HTR-8/SVneo (cell line): ENCODE measurements around the gene BCAN.

Experiments
- DNase-seq: peaks from one replicate; pipeline ENCODE4 v3.0.0; 2011; ENCODE audit warnings: low spot score, mixed read lengths; ENCODE audit not compliant: insufficient read length
- FAIRE-seq: peaks from 2 replicates; lab custom pipeline; 2011; peaks lifted over from hg19 to GRCh38; lab: Jason Lieb, UNC

Gene BCAN

GRCh38 chr1:156692925-156693847, 51.3 kb downstream of the BCAN start:
- FAIRE-seq, result no peak
- no peak for DNase-seq

- DNase-seq (no peak), FAIRE-seq (no peak)
These were observed 52.2 kb downstream of the BCAN start for GRCh38 chr1:156693848-156694689.

DNA sequence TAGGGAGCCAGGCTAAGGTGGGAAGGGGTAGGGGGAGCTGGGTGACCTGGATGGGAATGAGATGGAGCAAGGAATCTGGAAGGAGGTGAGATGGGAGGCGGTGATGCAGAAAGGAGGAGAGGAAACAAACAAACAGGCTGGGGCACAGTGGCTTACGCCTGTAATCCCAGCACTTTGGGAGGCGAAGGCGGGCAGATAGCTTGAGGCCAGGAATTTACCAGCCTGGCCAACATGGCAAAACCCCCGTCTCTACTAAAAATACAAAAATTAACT, 52.7 kb downstream of the BCAN start:
- DNase-seq (no peak), FAIRE-seq (no peak)

DNA sequence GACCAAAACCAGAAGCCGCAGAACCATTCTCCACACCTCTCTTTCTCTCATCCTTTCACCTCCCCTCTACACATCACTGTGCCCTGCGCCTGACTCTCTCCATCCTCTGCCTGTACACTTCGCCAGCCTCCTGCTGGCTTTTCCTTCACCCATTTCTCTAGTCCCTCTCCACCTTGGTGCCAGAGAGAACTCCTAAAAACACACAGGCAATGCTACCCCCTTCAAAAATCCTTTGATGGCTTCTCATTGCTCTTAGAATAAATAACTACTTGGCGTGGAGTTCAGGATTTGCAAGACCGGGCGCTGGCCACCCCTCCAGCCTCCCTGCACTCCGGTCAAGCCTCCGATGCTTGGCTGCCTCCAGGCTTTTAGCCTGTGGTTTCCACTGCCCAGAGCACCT, 54.8 kb downstream of the BCAN start:
- DNase-seq (no peak), FAIRE-seq (no peak)

DNA sequence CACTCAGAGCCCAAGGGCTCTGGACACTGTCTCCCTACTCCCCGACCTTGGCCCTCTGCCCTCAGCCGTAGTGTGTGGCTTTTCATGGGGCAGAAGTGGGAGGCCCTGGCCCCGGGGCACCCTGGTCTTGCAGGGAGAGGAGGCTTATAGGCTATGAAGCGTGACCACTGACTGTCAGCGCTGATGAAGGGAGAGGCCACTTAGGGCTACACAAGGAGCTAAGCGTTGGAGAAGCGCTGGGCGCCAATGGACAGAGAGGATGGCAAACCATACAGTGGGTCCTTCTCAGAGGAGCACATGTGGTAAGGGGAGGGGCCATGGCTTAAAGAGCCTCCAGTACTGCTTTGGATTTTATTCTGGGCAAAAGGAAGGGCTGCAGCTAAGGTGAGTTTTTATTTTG, 55.6 kb downstream of the BCAN start:
- FAIRE-seq (no peak), DNase-seq (no peak)

GRCh38 chr1:156698995-156699394, 57.1 kb downstream of the BCAN start:
- FAIRE-seq, result no peak

DNA sequence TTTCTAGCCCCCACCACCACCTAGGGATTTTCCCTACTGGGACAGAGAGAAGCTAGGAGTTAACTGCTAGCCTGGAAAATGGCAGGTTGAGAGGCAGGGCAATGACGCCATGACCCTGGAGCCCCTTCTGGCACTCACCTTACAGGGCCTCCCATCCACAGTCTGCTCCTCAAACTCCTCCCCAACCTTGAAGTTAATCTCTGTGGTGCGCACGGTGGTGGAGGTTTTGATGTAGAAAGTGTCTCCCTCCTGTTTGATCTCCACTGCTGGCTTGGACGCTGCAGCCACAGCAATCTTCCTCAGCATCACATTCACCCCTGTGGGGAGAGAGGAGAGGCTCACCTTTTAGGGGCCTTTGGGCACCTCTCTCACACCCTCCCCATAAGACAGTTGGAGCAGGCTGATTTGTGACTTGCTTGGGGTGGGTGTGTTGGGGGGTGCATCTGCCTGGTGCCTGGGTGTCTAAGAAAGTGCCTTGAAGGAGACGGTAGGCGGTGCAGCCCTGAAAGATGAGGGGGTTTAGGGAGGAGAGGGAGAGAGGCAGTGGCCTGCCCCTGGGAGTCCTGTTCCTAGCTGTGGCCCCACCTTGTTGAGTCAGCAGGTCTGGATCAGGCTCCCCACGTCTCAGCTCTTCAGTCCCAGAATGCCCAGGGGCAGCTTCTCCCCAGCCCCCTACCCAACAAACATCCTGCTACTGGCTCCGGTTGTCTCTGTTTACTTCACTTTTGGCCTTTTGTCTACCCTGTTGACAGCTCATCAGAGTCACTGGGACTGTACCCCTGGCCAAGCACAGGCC, 59.0 kb downstream of the BCAN start:
- no peak for FAIRE-seq
- no peak for DNase-seq

More at GRCh38 chr1:156698995-156699394, 57.1 kb downstream of the BCAN start:
- no peak for DNase-seq

DNA sequence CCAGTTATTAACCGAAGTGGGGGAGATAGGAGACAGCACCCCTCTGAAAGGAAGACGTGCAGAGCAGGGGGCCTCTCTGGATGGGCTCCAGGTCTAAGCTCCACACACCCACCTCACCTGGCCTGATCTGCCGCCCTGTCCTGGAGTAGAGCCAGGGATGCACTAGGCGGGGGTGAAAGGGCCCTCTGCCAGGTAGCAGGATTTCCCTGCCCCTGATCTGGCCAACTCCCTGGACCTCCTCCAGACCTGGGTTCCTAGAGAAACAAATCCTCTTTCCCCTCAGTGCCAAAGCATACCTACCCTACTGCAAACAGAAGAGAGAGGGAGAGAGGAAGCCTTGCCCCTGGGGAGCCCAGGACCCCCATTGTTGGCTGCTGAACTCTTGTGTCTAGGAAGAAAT, 61.4 kb downstream of the BCAN start:
- DNase-seq (no peak), FAIRE-seq (no peak)

DNA sequence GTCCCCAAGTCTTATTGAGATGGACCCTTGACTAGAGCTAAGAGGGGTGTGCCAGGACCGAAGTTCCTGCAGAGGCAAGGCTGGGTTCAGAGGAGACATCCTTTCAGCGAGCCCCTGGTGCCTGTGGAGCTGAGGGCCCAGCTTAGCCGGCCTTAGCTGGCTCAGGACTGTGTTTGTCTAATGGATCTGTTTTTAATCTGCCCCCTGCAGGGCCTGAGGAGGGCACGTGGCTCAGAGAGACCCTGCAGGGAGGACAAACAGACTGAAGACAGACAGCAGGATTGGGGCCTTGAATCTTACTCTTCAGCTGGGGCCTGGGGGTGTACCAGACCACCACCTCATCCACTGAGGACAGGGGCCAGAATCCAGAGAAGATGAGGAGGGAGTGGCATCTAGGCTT, 61.8 kb downstream of the BCAN start:
- DNase-seq (no peak), FAIRE-seq (no peak)

DNA sequence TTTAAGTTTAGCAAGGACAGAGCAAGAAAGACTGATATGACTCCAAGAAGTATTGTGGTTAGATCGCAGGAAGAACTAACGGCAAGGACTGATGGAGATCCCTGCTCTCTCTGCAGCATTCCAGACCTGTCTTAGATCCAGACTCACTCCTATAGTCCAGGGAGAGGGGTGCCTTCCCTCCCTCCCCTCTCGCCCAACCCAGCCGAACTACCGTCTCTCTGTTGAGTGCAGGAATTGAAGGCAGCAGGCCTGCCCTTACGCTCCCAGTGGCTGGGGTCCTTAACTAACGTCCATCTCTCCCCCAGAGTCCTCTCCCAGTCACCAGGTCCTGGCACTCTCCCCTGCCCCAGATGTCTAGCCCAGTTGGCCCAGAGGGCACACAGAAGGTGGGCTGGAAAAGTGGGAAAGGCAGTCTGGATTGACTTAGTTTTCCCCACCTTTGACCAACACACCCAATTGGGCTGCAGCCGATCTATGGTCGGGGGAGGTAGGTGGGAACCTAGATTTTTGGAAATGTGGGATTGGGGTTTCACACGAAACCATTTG, 62.3 kb downstream of the BCAN start:
- FAIRE-seq (no peak), DNase-seq (no peak)

GRCh38 chr1:156704930-156705320, 63.0 kb downstream of the BCAN start:
- FAIRE-seq, result no peak
- no peak for DNase-seq

- DNase-seq (no peak), FAIRE-seq (no peak)
These were observed 63.5 kb downstream of the BCAN start, which contains the start of gene CRABP2 for GRCh38 chr1:156705321-156705917. Gene CRABP2, minus strand, starts transcription at chr1:156705583. Its CDS starts 137 bp downstream, at chr1:156705446.

- DNase-seq (no peak), FAIRE-seq (no peak)
These were observed 64.2 kb downstream of the BCAN start for GRCh38 chr1:156705918-156706656.

GRCh38 chr1:156706657-156707416, 64.9 kb downstream of the BCAN start:
- FAIRE-seq (no peak), DNase-seq (no peak)

- FAIRE-seq, result no peak
- no peak for DNase-seq
These were observed 65.7 kb downstream of the BCAN start for GRCh38 chr1:156707417-156708217.

- DNase-seq (no peak), FAIRE-seq (no peak)
These were observed 66.3 kb downstream of the BCAN start for GRCh38 chr1:156708218-156708661.

GRCh38 chr1:156709031-156709430, 67.1 kb downstream of the BCAN start:
- FAIRE-seq, result no peak
- DNase-seq, result no peak
